GM18867 (cell line): Measurements from ENCODE around the gene MIS18BP1.
A peak's percentile ranks its signal among the peaks of the same experiment; 100 is the strongest.
"Not testable (repeated sequence)": the region's sequence is repeated elsewhere in the genome, so short reads cannot be mapped to it uniquely, and the experiment has no call there.

Experiments used
- ATAC-seq: cut with Tn5 transposase; IDR thresholded peaks from one replicate; pipeline ENCODE4 v1.9.1; 2021; ENCODE audit warnings: mild to moderate bottlenecking, moderate library complexity; ENCODE audit not compliant: unreplicated experiment

Gene MIS18BP1

DNA sequence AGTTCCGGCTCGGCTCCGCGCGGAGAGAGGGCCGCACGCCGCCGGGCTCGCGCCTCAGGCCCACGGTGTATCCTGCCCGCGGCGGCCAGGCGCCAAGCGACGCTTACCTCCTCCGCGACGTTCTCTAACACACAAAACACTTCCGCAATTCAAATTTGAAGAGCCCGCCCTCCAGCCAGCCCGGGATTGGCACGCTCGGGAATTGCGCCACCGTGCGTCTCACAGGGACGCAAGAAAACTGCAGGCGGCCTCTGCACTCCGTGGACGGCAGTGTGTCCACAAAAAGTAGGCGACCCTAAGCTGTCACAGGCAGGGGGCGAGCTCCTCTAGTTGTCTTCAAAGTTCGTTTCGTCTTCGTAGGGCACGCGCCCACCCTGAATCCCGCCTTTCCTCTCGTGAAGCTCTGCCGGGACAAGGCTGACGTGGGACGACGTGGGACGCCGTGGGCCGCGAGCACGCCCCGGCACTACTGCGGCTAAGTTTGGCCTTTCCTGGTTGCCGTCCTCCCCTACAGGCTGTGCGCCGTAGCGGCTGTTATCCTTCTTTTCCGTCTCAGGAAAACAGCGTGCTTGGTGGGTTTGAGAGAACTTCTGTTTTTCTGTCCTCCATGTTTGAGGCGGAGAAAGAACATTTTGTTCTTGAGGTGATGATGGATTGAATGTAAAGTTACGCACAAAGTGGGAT is at the start of gene MIS18BP1:
Gene MIS18BP1 (minus strand): TSS at position 133 of the 684 bp plus-strand sequence. CDS start 5,916 bp downstream, outside the sequence.
- ATAC-seq, result peak; percentile 80

DNA sequence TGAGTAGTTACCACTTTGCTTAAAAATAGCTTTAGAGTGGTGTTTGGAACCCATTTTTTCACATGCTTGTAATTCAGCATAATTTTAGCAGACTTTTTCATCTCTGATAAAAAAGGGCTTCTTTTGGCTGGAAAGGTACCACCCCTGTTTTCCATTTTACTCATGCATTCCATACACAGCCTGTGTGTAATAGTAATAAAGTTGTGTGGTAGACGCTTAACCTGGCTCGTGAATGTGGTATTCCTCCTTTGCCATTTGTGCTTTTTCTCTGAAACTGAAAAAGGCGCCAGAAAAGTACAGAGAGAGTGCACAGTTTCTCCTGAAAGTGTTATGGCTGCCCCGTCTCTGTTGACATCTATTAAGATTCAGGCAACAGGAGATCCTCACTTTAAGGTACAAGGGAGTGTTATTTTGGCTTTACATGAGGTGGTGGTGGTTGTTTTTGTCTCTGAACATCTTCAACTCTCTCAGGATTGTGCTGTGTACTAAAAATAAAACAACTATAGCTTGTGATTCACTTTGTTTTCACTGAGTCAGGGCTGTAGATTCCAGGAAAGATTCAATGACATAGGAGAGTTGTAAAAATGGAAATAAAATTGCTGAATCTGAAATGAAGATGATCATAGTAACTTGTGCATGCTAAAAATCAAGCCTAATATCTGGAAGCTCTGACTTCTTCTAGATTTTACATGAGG is 45.6 kb upstream of the MIS18BP1 start:
- ATAC-seq, result no peak

- not testable (repeated sequence) for ATAC-seq
Measured at GRCh38 chr14:45294796-45295195, 41.8 kb upstream of the MIS18BP1 start.

DNA sequence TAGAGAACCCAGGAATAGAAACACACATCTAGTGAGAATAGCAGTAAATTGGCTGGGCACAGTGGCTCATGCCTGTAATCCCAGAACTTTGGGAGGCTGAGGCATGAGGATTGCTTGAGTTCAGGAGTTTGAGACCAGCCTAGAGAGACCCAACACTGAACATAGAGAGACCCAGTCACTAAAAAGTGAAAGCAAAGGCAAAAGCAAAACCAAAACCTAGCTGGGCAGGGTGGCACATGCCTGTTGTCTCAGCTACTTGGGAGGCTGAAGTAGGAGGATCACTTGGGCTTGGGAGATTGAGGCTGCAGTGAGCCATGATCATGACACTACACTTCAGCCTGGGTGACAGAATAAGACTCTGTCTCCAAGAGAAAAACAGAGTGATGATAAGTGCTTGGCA is 37.5 kb upstream of the MIS18BP1 start:
- ATAC-seq, result peak; percentile 59

GRCh38 chr14:45287610-45288009 is 34.6 kb upstream of the MIS18BP1 start:
- no peak for ATAC-seq

GRCh38 chr14:45284802-45285201 is 31.8 kb upstream of the MIS18BP1 start:
- ATAC-seq, result no peak

DNA sequence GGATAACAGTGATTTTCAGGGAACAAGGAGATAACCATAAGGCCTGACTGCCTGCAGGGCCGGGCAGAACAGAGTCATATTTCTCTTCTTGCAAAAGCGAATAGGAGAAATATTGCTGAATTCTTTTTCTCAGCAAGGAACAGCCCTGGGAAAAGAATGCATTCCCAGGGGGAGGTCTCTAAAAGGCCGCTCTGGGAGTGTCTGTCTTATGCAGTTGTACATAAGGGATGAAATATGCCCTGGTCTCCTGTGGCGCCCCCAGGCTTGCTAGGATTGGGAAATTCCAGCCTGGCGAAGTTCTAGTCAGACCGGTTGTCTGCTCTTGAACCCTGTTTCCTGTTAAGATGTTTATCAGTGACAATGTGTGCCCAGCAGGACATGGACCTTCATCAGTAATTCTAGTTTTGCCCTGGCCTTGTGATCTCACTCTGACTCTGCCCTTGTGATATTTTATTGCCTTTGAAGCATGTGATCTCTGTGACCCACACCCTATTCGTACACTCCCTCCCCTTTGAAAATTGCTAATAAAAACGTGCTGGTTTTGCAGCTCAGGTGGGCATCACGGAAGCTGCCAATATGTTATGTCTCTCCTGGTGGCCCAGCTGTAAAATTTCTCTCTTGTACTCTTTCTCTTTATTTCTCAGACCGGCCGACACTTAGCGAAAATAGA is 28.9 kb upstream of the MIS18BP1 start:
- not testable (repeated sequence) for ATAC-seq

- ATAC-seq, result no peak
Measured at GRCh38 chr14:45271858-45272537, 19.0 kb upstream of the MIS18BP1 start.

- ATAC-seq, result no peak
Measured at GRCh38 chr14:45270031-45270430, 17.0 kb upstream of the MIS18BP1 start.

- no peak for ATAC-seq
Measured at GRCh38 chr14:45267071-45267470, 14.1 kb upstream of the MIS18BP1 start.

DNA sequence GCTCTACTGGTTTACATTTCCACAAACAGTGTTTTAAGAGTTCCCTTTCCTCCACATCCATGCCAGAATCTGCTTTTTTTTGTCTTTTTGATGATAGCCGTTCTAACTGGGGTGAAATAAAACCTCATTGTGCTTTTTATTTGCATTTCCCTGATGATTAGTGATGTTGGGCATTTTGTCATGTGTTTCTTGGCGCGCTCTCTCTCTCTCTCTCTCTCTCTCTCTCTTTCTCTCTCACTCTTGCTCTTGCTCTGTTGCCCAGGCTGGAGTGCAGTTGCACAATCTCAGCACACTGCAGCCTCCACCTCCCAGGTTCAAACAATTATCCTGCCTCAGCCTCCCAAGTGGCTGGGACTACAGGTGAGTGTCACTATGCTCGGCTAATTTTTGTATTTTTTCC is 9.6 kb upstream of the MIS18BP1 start:
- no peak for ATAC-seq

DNA sequence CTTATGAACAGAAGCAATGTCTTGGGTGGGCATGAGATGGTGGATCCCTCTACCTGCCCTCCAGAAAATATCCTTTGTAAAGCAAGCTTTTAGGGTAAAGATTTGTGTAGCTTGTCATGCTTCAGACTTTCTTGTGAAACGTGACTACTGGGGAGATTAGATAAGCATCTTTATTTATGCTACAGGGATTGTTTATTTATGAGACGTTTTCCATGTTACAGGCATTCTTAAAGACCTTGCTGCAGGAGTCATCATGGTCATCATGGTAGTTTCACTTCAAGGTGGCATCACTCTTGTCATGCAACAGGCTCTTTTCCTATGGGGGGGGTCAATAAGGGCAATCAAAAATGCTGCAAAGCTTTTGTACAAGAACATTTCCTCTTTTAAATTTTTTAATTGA is 8.2 kb upstream of the MIS18BP1 start:
- no peak for ATAC-seq

DNA sequence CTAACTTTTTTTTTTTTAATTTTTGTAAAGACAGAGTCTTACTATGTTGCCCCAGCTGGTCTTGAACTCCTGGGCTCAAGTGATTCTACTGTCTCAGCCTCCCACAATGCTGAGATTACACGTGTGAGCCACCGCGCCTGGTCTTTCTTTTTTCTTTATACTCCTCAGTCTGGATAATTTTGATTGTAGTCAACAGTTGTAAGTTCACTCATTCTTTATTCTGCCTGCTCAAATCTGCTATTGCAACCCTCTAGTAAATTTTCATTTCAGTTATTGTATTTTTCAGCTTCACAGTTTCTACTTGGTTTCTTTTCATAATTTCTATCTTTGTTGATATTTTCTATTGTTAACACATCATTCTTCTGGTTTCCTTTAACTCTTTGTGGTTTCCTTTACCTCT is 5.8 kb upstream of the MIS18BP1 start:
- no peak for ATAC-seq

GRCh38 chr14:45258073-45258472 is 5.1 kb upstream of the MIS18BP1 start:
- no peak for ATAC-seq

GRCh38 chr14:45254771-45255170 is 1.8 kb upstream of the MIS18BP1 start:
- ATAC-seq, result no peak

DNA sequence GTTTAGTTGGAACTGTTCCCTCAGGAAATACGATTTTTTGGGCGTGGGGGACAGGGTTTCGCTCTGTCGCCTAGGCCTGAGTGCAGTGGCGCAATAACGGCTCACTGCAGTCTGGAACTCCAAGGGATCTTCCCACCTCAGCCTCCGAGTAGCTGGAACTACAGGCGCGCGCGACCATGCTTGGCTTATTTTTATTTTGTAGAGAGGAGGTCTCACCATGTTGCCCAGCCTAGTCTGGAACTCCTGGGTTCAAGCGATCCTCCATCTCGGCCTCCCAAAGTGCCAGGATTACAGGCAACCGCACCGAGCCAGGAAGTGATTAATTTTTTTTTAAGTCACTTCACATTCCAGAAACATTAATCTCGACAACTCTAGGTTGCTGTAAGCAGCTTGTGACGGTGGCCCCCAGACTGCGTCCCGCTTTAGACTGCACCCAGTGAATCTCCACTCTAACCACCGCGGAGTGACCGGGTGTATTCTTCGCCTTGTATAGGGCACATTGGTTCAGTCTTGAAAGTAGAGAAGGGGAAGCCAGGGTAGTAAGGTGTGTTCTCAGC is 830 bp upstream of the MIS18BP1 start:
- ATAC-seq, result no peak

- ATAC-seq, result no peak
Measured at GRCh38 chr14:45252366-45253069, 484 bp downstream of the MIS18BP1 start.

- peak; percentile 65 for ATAC-seq
Measured at GRCh38 chr14:45251912-45252311, 1.1 kb downstream of the MIS18BP1 start.

GRCh38 chr14:45249856-45250575 is 3.0 kb downstream of the MIS18BP1 start:
- ATAC-seq, result peak; percentile 33

DNA sequence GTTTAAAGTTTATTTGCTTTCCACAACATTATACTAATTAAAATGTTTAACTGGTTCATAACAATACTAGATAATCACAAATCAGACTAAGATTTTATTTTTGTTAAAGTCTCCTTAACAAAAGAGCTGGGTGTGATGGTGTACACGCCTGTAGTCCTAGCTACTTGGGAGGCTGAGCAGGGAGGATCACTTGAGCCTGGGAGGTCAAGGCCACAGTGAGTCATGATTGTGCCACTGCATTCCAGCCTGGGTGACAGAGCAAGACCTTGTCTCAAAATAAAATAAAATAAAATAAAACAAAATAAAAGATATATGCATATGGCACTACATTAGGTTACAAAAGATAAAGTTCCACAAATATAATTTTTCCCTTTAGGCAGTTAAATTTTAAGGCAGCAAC is 5.6 kb downstream of the MIS18BP1 start:
- no peak for ATAC-seq
